OCI-LY7 (cell line): Measurements from ENCODE around the gene TMEM39A. TPM values are rescaled to one million over a fixed set of nuclear protein-coding genes. Genes with fewer than 3 reads are reported as not detected.

Experiments
- BruUV-seq: library from RNA; stranded (reverse); fragments of 400-500 nt; replicated peaks from 2 replicates; lab custom pipeline; 2021; lab: Mats Ljungman, UMichigan
- CTCF ChIA-PET: fragments of 300-600 bp; sonication (Branson Sonifier 250); formaldehyde crosslinking; loops from one replicate; lab custom pipeline; 2022; ENCODE audit warnings: antibody characterized with exemption; ENCODE audit not compliant: unreplicated experiment; lab: Charles Lee
- POLR2A ChIA-PET: fragments of 300-600 bp; sonication (Branson Sonifier 250); formaldehyde crosslinking; loops from one replicate; lab custom pipeline; 2022; ENCODE audit warnings: antibody characterized with exemption; lab: Charles Lee
- DNase-seq: peaks from one replicate; pipeline ENCODE4 v3.0.0-alpha.2; 2015; ENCODE audit warnings: low spot score
- H2AFZ ChIP-seq: fragments of 200-600 bp; sonication (generic), shearing (Covaris generic); 2 replicates; pipeline ENCODE4 v1.6.1; 2014; ENCODE audit warnings: mild to moderate bottlenecking, antibody characterized with exemption, low read length, moderate library complexity
- H3K27ac ChIP-seq: fragments of 200-600 bp; sonication (generic); 2 replicates; pipeline ENCODE4 v1.5.1; 2014; ENCODE audit warnings: mixed run types, low read depth, mild to moderate bottlenecking, moderate library complexity, low read length, inconsistent platforms; ENCODE audit not compliant: poor library complexity, severe bottlenecking
- H3K36me3 ChIP-seq: fragments of 200-600 bp; sonication (generic); 2 replicates; pipeline ENCODE4 v1.6.1; 2014; ENCODE audit warnings: mild to moderate bottlenecking, antibody characterized with exemption, low read length, moderate library complexity, mixed read lengths; ENCODE audit not compliant: insufficient read depth
- H3K4me1 ChIP-seq: fragments of 200-600 bp; sonication (generic); 2 replicates; pipeline ENCODE4 v1.5.1; 2014; ENCODE audit warnings: mild to moderate bottlenecking, low read length; ENCODE audit not compliant: insufficient read depth, poor library complexity, severe bottlenecking
- H3K4me2 ChIP-seq: fragments of 200-600 bp; sonication (generic); 2 replicates; pipeline ENCODE4 v1.6.1; 2014; ENCODE audit warnings: mild to moderate bottlenecking, low read length
- H3K4me3 ChIP-seq: fragments of 200-600 bp; sonication (generic); 2 replicates; pipeline ENCODE4 v1.5.1; 2014; ENCODE audit warnings: mild to moderate bottlenecking, low read depth, low read length; ENCODE audit not compliant: poor library complexity, severe bottlenecking
- H3K79me2 ChIP-seq: fragments of 200-600 bp; sonication (generic); 2 replicates; pipeline ENCODE4 v1.6.1; 2016; ENCODE audit warnings: low read depth, mild to moderate bottlenecking, low read length, moderate library complexity, mixed read lengths; ENCODE audit not compliant: insufficient read depth
- H3K9me2 ChIP-seq: fragments of 200-600 bp; sonication (generic); 2 replicates; pipeline ENCODE4 v1.6.1; 2016; ENCODE audit warnings: mild to moderate bottlenecking, low read length, mixed read lengths; ENCODE audit not compliant: insufficient read depth
- H3K9me3 ChIP-seq: fragments of 200-600 bp; sonication (generic); 2 replicates; pipeline ENCODE4 v1.6.1; 2014; ENCODE audit warnings: mild to moderate bottlenecking, mixed run types, low read length, mixed read lengths
- H4K20me1 ChIP-seq: fragments of 200-600 bp; sonication (generic); 2 replicates; pipeline ENCODE4 v1.6.1; 2014; ENCODE audit warnings: mild to moderate bottlenecking, antibody characterized with exemption, low read length, moderate library complexity, mixed read lengths; ENCODE audit not compliant: insufficient read depth
- EZH2phosphoT487 ChIP-seq: fragments of 200-600 bp; sonication (generic); IDR thresholded peaks from 2 replicates; pipeline ENCODE4 v1.6.1; 2018; ENCODE audit warnings: low read depth, borderline replicate concordance, mild to moderate bottlenecking, mixed run types, antibody characterized with exemption, low read length, moderate library complexity, mixed read lengths
- intact Hi-C: fragments of 100-400 bp; cut with micrococcal nuclease; formaldehyde crosslinking; loops from one replicate; pipeline ENCODE4 v1.10.0; 2022; ENCODE audit not compliant: unreplicated experiment
- total RNA-seq, 2 experiments: library from RNA; depleted of rRNA in 1 of 2; stranded (reverse); fragments of >200 nt in 1 of 2; shearing (Covaris generic) in 1 of 2; gene quantifications; 2 replicates each; pipeline ENCODE4 v1.2.3, GENCODE V29; 2014 to 2022
- TF ChIP-seq, protein P1 (sequence below): fragments of 200-600 bp; sonication (generic); conservative IDR thresholded peaks from 2 replicates; pipeline ENCODE4 v1.5.1; 2014; ENCODE audit warnings: mild to moderate bottlenecking, antibody characterized with exemption, low read length, moderate library complexity, mixed read lengths

TMEM39A gene
- total RNA-seq, 2 experiments from 2014 or later: 35.3 to 42.8 TPM

DNA sequence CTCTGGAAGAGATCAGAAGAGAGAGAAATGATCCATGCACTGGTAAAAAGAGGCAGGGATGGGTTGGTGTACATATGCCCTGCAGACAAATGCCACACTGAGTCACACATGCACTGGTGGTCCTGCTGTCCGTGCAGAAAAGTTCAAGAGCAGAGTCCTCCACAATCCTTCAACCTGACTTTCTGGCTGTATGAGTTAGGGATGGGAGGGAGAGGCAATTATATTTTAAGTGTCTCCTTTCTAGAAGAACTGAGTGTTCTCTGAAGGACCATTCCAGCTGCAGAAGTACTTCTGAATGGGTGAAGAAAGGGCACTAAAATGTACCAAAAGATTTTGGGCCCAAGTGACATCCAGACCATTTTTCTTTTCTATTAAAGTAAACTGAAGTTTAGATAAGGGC lies 26.4 kb downstream of the TMEM39A start:
- Histone ChIP-seq H3K79me2 (no peaks in the 10 kb centered on the region), H4K20me1 (no peaks in the 10 kb centered on the region), H3K4me3 (no peak overlapping the region), H3K4me2 (no peak overlapping the region), H3K4me1 (no peaks in the 10 kb centered on the region), H3K27ac (no peak overlapping the region), H3K36me3 (peaks cover 85% of the 10 kb centered on the region), H3K9me3 (0 out of 2 replicates have a peak, but pooled peaks cover 6% of the 10 kb centered on the region), H3K9me2 (no peaks in the 10 kb centered on the region), H2AFZ (no peak overlapping the region)
- no peak for TF ChIP-seq EZH2phosphoT487
- TF ChIP-seq, protein P1, sequence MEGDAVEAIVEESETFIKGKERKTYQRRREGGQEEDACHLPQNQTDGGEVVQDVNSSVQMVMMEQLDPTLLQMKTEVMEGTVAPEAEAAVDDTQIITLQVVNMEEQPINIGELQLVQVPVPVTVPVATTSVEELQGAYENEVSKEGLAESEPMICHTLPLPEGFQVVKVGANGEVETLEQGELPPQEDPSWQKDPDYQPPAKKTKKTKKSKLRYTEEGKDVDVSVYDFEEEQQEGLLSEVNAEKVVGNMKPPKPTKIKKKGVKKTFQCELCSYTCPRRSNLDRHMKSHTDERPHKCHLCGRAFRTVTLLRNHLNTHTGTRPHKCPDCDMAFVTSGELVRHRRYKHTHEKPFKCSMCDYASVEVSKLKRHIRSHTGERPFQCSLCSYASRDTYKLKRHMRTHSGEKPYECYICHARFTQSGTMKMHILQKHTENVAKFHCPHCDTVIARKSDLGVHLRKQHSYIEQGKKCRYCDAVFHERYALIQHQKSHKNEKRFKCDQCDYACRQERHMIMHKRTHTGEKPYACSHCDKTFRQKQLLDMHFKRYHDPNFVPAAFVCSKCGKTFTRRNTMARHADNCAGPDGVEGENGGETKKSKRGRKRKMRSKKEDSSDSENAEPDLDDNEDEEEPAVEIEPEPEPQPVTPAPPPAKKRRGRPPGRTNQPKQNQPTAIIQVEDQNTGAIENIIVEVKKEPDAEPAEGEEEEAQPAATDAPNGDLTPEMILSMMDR: no peak
- POLR2A ChIA-PET: interaction anchor here (1.6 kb wide), 1 partner anchor 11 kb away, joined by 3 read pairs; no protein-coding TSS in a partner anchor
- CTCF ChIA-PET: no interaction called here
- no TSS peak for BruUV-seq
- intact Hi-C loops: no loop called here
- DNase-seq: no peak

DNA sequence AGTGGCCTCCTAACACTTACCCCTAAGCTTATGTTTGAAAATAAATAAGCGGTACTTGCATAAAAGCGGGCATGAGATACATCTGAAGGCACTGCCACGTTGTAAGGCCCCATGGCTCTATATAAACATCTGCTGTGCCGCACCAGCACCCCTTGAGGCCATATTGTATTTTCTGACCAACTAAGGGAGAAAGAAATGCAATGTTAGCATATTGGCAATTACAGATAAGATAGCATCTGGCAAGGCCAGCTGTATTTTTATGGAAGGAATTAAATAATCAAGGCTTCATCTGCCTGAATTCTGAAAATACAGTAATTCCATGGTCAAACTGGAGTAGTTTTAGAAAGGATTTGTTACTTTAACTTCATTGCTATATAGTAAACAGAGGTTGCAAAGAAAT lies 28.7 kb downstream of the TMEM39A start:
- intact Hi-C loops: no loop called here
- Histone ChIP-seq H3K27ac (no peak overlapping the region), H4K20me1 (no peaks in the 10 kb centered on the region), H3K79me2 (no peaks in the 10 kb centered on the region), H3K9me3 (no peaks in the 10 kb centered on the region), H3K4me2 (no peak overlapping the region), H3K36me3 (peaks cover 85% of the 10 kb centered on the region), H2AFZ (no peak overlapping the region), H3K4me1 (no peaks in the 10 kb centered on the region), H3K4me3 (no peak overlapping the region), H3K9me2 (no peaks in the 10 kb centered on the region)
- BruUV-seq: no TSS peak
- DNase-seq: no peak
- ChIA-PET CTCF (no interaction called here), POLR2A (interaction anchor here (1.2 kb wide), 1 partner anchor 12 kb away, joined by 4 read pairs; no protein-coding TSS in a partner anchor)
- TF ChIP-seq, protein P1: peak; percentile 39
- TF ChIP-seq EZH2phosphoT487: no peak

DNA sequence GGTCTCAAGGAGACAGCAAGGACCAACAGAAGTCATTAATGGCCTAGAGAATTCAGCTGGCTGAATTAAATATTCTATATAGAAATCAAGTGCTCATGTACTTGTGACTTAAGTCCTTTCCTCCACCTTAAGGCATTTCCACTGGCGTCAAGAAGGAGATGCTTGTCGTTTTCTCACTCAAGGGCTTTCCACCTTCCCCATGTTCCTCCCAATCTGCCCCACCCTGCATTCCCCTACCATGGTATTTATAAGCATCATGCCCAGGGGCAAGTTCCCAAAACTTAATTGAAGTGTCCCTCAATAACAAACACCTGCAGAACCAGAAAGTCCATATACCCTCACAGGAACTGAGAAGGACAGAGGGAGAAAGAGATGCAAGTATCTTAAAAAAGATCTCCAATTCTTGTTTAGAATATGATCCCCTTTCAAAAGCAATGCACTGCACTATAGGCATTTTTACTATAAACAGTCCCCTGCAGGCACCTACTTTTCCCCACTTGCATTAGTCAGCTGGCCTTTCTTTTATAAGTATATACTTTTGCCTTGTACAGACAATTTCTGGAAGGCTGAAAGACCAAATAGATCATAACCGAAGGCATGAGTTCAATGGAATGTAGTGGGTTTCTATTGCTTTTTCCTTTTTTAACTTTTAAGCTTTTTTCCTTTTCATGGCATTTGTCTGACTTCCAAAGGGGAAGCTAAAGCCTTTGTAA lies 29.6 kb downstream of the TMEM39A start:
- Histone ChIP-seq H4K20me1 (no peaks in the 10 kb centered on the region), H3K9me2 (no peaks in the 10 kb centered on the region), H3K27ac (no peak overlapping the region), H3K36me3 (peaks cover 94% of the 10 kb centered on the region), H3K79me2 (no peaks in the 10 kb centered on the region), H3K4me3 (no peak overlapping the region), H2AFZ (no peak overlapping the region), H3K4me2 (no peak overlapping the region), H3K9me3 (peaks cover 2% of the 10 kb centered on the region; the same call in 1 of the 2 replicates), H3K4me1 (no peaks in the 10 kb centered on the region)
- intact Hi-C loops: no loop called here
- POLR2A ChIA-PET: interaction anchor here (1.2 to 1.3 kb wide), 2 partner anchors 11 to 28 kb away, joined by 3 to 4 read pairs; no protein-coding TSS in a partner anchor
- CTCF ChIA-PET: no interaction called here
- no TSS peak for BruUV-seq
- TF ChIP-seq, protein P1: no peak
- TF ChIP-seq EZH2phosphoT487: no peak
- DNase-seq: no peak
